WERI-Rb-1 (cell line): ENCODE data around the gene MAPK8IP1.

Source experiments
- DNase-seq: peaks from one replicate; pipeline ENCODE4 v3.0.0-alpha.2; 2020
- H3K27ac ChIP-seq: fragments of 250-450 bp; sonication (Bioruptor Pico); 2 replicates; pipeline ENCODE4 v1.5.1; 2020; ENCODE audit warnings: mild to moderate bottlenecking, moderate library complexity
- H3K27me3 ChIP-seq: fragments of 250-450 bp; sonication (Bioruptor Pico); 2 replicates; pipeline ENCODE4 v1.5.1; 2021; ENCODE audit warnings: mild to moderate bottlenecking, low read depth, moderate library complexity; ENCODE audit not compliant: insufficient read depth, severe bottlenecking
- H3K36me3 ChIP-seq: fragments of 250-450 bp; sonication (Bioruptor Pico); 2 replicates; pipeline ENCODE4 v1.5.1; 2020; ENCODE audit warnings: mild to moderate bottlenecking, moderate library complexity
- H3K4me3 ChIP-seq: 2 replicates; pipeline ENCODE4 v1.5.1; 2011; ENCODE audit warnings: low read depth, mild to moderate bottlenecking, control low read depth, low read length
- H3K9me3 ChIP-seq: fragments of 250-450 bp; sonication (Bioruptor Pico); 2 replicates; pipeline ENCODE4 v1.5.1; 2021; ENCODE audit warnings: mild to moderate bottlenecking, moderate library complexity; ENCODE audit not compliant: severe bottlenecking
- TF ChIP-seq, protein P1 (sequence below): IDR thresholded peaks from 2 replicates; pipeline ENCODE4 v1.5.1; 2011; ENCODE audit warnings: low read depth, mild to moderate bottlenecking, control low read depth, inconsistent platforms, low read length

The MAPK8IP1 gene

DNA sequence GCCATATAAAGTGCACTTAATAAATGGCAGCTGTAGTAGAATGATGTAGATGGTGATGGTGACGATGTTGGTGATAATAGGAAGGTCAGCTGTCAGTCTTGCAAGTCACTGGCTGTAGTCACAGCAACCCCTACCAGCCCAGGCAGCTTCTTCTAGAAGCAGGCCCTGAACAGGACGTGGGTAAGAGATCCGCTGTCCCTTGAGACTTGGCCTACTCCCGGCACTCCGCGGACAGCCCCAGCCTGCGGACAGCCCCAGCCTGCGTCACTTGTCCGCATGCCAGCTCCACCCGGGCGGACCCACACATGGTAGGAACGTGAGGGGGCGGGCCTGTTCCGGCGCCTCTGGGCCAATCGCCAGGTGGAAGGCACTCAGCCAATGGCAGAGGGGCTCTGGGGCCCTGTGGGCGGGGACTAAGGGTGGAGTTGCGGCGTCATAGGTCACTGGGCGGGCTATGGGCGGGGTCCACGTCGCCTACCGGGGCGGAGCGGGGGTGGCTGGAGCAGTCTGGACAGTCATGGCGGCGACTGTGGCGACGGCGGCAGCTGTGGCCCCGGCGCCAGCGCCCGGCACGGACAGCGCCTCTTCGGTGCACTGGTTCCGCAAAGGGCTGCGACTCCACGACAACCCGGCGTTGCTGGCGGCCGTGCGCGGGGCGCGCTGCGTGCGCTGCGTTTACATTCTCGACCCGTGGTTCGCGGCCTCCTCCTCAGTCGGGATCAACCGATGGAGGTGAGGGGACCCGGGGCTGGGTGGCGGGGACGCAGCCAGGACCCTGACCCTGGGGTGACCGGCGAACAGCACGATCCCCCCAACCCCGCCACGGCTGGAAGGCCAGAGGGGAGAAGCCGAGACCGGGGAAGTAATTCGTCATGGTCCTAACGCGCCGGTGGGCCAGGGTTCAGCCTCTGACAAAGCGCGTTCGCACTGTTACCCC lies 38.2 kb upstream of the MAPK8IP1 start, which contains the start of gene CRY2:
CRY2 (plus strand) TSS at position 502 of the 937 bp plus-strand sequence; CDS start at position 518, 16 bp downstream.
- Histone ChIP-seq H3K27ac (peak within 1 kb of the TSS; percentile 62), H3K27me3 (no peaks in the 10 kb centered on the region), H3K4me3 (peak within 1 kb of the TSS; percentile 95), H3K9me3 (no peaks in the 10 kb centered on the region), H3K36me3 (peaks cover 2% of the 10 kb centered on the region; the same call in 1 of the 2 replicates)
- TF ChIP-seq, protein P1, sequence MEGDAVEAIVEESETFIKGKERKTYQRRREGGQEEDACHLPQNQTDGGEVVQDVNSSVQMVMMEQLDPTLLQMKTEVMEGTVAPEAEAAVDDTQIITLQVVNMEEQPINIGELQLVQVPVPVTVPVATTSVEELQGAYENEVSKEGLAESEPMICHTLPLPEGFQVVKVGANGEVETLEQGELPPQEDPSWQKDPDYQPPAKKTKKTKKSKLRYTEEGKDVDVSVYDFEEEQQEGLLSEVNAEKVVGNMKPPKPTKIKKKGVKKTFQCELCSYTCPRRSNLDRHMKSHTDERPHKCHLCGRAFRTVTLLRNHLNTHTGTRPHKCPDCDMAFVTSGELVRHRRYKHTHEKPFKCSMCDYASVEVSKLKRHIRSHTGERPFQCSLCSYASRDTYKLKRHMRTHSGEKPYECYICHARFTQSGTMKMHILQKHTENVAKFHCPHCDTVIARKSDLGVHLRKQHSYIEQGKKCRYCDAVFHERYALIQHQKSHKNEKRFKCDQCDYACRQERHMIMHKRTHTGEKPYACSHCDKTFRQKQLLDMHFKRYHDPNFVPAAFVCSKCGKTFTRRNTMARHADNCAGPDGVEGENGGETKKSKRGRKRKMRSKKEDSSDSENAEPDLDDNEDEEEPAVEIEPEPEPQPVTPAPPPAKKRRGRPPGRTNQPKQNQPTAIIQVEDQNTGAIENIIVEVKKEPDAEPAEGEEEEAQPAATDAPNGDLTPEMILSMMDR = no peak
- DNase-seq = peak; percentile 99

DNA sequence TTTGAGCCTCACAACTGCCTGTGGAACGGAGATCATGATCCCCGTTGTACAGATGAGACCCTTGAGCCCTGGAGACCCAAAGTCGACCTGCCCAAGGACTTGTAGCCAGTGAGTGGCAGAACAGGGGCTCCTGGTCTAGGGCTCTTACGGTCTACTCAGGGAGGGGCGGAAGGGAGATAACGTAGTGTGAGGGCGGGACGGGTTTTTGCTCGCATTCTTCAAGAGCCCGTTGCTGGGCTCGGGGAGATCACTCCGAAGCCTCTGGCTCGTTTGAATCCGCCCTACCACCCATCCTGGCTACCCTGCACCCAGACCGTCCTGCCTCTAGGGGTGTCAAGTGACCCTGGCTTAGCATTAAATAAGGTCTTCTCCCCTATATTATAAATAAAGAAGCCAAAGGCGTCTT lies 37.5 kb upstream of the MAPK8IP1 start:
- Histone ChIP-seq H3K9me3 (no peaks in the 10 kb centered on the region), H3K36me3 (peaks cover 2% of the 10 kb centered on the region; the same call in 1 of the 2 replicates), H3K27me3 (no peaks in the 10 kb centered on the region), H3K4me3 (peak overlapping the region; percentile 95), H3K27ac (peak overlapping the region; percentile 62)
- TF ChIP-seq, protein P1 = 0 out of 2 replicates have a peak, but pooled peaks have one; percentile 8
- DNase-seq = peak; percentile 21

DNA sequence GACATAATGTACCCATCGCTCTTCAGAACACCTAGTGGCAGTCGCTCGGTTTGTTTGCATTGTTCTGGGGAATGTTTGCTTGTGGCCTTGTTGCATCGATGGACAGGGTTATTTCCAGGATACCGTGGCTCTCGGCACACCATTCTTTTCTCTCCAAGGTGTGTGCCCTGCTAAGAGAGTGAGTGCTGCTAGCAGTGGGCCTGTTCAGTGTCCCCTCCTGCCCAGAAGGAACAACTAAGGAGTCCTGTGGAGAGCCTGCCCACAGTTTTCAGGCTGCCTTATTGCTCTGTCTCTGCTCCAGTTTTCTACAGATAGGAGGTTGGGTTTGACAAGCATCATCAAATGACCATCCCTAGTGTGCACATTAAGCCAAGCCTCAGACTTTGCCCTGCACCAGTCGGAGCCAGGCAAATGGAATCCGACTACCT lies 36.8 kb upstream of the MAPK8IP1 start:
- Histone ChIP-seq H3K27ac (no peak overlapping the region), H3K36me3 (peaks cover 2% of the 10 kb centered on the region; the same call in 1 of the 2 replicates), H3K4me3 (no peak overlapping the region), H3K27me3 (no peaks in the 10 kb centered on the region), H3K9me3 (no peaks in the 10 kb centered on the region)
- TF ChIP-seq, protein P1 = no peak
- DNase-seq = no peak

- Histone ChIP-seq H3K4me3 (no peak overlapping the region), H3K9me3 (no peaks in the 10 kb centered on the region), H3K36me3 (peaks cover 2% of the 10 kb centered on the region; the same call in 1 of the 2 replicates), H3K27me3 (no peaks in the 10 kb centered on the region), H3K27ac (no peak overlapping the region)
- TF ChIP-seq, protein P1 = no peak
- no peak for DNase-seq
These were observed 35.0 kb upstream of the MAPK8IP1 start for GRCh38 chr11:45850446-45850845.

DNA sequence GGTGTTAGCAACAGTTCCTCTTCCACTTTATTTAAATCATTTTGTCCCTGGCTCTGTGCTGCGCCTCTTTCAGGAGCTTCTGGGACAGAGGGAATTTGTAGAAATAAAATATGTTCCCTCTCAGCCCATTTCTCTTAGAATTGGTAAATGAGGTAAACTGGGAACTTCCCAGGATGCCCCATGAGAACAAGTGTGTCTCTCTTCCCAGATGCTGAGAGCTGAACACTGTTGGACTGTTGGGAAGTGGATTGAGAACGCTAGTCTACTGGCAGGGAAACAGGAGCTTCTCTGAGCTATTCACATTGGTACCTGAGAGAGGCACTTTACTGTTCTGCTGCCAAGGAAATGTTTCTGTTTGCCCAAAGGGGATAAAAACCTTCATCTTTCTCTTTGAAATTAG lies 34.2 kb upstream of the MAPK8IP1 start:
- H3K9me3 ChIP-seq = no peaks in the 10 kb centered on the region
- no peaks in the 10 kb centered on the region for H3K27me3 ChIP-seq
- no peak overlapping the region for H3K4me3 ChIP-seq
- H3K36me3 ChIP-seq = peaks cover 2% of the 10 kb centered on the region; the same call in 1 of the 2 replicates
- H3K27ac ChIP-seq = no peak overlapping the region
- DNase-seq = no peak
- TF ChIP-seq, protein P1 = no peak
